ENCODE results near the gene HDAC4. TPM values are rescaled to one million over a fixed set of nuclear protein-coding genes. Genes with fewer than 3 reads are reported as not detected.

Gene HDAC4
- total RNA-seq, 1 donor from 2014 or later: 44.7 TPM

DNA sequence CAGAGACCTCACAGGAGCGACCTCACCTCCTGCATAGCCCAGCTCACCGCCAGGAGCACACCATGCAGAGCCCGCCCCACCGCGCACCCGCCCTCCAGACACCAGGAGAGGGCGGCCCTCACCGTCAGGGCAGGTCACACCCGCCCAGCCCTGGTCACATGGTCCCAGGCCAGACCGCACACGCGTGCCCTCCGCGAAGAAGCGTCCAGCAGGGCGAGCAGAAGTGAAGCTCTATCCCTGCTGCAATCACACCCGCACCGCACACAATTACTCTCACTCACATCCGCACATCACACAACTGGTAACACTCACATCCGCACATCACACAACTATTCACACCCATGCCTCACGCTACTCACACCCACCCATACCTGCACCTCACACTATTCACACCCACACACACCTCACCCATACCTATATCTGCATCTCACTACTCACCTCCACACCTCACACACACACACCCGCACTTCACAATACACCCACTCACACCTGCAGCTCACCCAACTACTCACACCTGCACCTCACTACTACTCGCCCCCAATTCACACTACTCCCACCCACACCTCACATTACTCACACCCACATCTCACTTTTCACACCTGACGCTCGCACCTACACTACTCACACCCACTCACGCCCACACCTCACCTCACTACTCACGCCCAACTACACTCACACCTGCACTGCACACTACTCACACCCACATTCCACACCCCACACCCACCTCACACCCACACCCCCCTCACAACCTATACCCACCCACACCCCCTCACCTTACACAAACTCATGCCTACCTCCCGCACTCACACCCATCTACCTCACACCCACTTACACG is 242.0 kb downstream of the HDAC4 start:
- peak overlapping the region; percentile 27 for H3K27ac Mint-ChIP-seq
- H3K9me3 Mint-ChIP-seq: no peaks in the 10 kb centered on the region
- intact Hi-C loops (cut with micrococcal nuclease): no loop called here
- no peaks in the 10 kb centered on the region for H3K27me3 Mint-ChIP-seq
- no peak for DNase-seq
- H3K4me3 Mint-ChIP-seq: no peak overlapping the region
- H3K4me1 Mint-ChIP-seq: peaks cover 4% of the 10 kb centered on the region
- peaks cover 72% of the 10 kb centered on the region for H3K36me3 Mint-ChIP-seq (ENCODE audit: low read depth)

DNA sequence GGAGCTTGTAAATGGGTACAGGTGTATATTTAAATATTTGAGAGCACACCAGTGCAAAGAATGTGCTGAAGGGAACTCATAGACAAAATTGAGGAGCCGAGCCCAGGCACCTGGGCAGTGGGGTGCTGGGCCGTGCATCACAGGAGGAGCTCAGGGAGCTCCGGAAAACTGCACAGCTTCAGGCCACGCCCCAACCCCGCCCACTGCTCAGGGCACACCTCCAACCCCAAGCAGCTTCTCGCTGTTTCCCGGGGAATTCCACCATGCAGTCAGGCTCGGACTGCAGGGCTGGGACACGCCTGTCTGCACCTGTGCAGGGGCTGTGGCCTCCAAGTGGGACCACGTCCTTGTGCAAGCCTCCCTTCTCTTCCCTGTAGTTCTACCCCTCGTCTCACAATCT is 243.0 kb downstream of the HDAC4 start:
- no peak for DNase-seq
- Mint-ChIP-seq H3K4me1 (peaks cover 4% of the 10 kb centered on the region), H3K9me3 (no peaks in the 10 kb centered on the region), H3K27ac (no peak overlapping the region), H3K4me3 (no peak overlapping the region), H3K27me3 (no peaks in the 10 kb centered on the region), H3K36me3 (ENCODE audit: low read depth) (peaks cover 74% of the 10 kb centered on the region)
- intact Hi-C loops (cut with micrococcal nuclease): no loop called here

DNA sequence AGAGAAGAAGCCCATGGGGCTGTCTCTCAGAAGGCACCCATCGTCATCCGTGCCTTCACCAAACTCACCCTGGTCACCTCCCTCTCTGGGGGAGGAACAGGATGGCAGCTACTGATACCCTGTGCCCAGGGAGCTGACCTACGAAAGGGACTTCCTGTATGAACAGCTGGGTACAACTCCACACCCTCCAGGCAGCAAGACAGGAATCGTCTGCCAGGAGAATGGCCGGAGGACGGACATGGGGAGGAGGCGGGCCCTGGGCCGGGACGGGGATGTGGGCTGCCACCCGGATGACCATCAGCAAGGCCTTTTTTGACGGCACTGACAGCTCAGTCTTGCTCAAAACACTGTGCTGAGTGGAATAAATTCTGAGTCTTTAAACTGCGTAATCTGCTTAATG is 243.6 kb downstream of the HDAC4 start:
- Mint-ChIP-seq H3K9me3 (no peaks in the 10 kb centered on the region), H3K36me3 (ENCODE audit: low read depth) (peaks cover 74% of the 10 kb centered on the region), H3K4me1 (peaks cover 7% of the 10 kb centered on the region), H3K27ac (no peak overlapping the region), H3K27me3 (no peaks in the 10 kb centered on the region), H3K4me3 (no peak overlapping the region)
- no peak for DNase-seq
- intact Hi-C loops (cut with micrococcal nuclease): no loop called here

DNA sequence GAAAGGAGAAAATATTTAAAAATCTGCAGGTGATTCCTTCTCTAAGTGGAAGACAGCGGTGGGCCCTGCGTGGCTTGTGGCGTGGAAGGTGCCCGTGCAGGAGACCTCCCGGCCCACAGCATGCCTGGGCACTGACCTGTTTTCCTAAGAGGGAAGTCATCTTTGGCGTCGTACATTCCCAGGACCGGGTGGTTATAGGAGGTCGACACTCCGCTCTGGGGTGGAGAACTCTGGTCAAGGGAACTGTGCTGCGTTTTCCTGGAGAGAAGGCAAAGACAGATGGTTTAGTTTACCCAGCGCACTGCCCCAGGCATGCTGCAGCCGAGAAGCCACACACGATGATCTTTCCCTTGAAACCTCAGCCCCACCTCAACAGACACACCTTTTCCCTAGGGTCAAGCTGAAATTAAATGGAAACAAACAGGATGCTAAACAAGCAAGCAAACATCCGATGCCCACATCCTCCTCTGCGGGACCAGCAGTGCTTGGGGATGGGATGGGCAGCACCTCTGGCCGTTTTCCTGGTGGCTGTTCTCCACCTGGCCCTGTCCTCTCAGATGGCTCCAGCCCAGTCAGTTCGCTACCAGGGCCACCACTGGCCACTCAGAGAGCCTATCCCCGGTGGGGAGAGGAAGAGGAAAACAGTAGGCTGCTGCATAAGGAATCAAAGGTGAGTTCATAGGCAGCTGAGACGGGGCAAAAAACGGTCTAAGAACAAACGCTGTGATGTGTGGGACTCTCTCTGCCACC is 244.1 kb downstream of the HDAC4 start:
- Mint-ChIP-seq H3K27ac (no peak overlapping the region), H3K4me1 (peaks cover 9% of the 10 kb centered on the region), H3K27me3 (no peaks in the 10 kb centered on the region), H3K9me3 (no peaks in the 10 kb centered on the region), H3K36me3 (ENCODE audit: low read depth) (peaks cover 74% of the 10 kb centered on the region), H3K4me3 (no peak overlapping the region)
- intact Hi-C loops (cut with micrococcal nuclease): no loop called here
- DNase-seq: no peak

DNA sequence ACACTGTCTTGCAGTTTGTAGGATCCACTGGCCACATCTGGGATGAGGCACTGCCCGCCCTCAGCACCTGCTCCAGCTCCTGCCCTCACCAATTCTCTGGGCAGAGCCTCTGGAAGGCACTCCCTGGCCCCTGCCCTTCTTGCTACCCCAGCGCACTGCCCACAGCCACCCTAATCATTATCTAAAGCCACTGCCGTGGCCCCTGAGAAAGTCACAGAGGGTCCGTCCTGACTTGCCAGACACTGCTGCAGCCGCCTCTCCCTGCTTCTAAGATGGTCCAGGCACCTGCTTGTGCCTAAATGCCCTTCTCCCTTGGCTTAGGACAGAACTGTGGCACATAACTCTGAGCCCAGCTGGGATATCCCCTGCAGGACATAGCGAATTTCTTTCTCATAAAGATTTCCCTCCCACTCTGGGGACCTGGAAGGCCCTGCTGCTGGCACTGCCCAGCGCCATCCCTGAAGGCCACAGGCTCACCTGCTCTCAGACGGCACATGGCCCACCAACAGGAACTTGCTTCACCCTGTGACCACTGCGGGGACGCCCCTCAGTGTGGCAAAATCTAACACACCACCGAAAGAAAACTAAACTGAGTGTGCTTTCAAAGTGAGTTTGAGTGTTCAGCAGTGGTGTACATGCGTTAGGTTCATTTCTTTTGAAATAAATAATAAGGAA is 244.9 kb downstream of the HDAC4 start:
- Mint-ChIP-seq H3K4me1 (peaks cover 11% of the 10 kb centered on the region), H3K9me3 (no peaks in the 10 kb centered on the region), H3K27me3 (no peaks in the 10 kb centered on the region), H3K36me3 (ENCODE audit: low read depth) (peaks cover 72% of the 10 kb centered on the region), H3K27ac (no peak overlapping the region), H3K4me3 (no peak overlapping the region)
- no peak for DNase-seq
- intact Hi-C loops (cut with micrococcal nuclease): no loop called here

DNA sequence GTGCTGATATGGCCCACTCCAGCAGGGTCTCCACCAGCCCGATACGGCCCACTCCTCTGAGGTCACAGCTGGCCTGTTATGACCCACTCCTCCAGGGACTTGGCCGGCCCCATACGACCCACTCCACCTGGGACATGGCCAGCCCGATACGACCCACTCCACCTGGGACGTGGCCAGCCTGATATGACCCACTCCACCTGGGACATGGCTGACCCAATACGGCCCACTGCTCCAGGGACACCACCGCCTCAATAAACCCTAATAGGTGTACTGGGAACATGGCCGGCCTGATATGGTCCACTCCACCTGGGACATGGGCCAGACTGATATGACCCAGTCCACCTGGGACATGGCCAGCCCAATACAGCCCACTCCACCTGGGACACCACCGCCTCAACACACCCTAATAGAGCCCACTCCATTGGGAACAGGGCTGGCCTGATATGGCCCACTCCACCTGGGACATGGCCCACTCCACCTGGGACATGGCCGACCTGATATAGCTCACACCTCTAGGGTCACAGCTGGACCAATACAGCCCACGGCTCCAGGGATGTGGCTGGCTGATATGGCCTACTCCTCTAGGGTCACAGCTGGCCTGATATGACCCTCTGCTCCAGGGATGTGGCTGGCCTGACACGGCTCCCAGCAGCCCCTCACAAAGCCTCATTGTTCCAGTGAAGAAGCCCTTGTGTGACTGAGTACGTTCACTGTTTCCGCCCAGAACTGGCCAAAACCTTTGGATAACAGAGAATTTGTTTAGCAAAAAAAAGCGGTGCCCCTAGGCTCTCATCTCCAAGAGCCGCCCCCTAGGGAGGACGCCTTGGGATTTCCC is 245.6 kb downstream of the HDAC4 start:
- Mint-ChIP-seq H3K27me3 (no peaks in the 10 kb centered on the region), H3K27ac (no peak overlapping the region), H3K4me1 (peaks cover 15% of the 10 kb centered on the region), H3K36me3 (ENCODE audit: low read depth) (peaks cover 71% of the 10 kb centered on the region), H3K4me3 (no peak overlapping the region), H3K9me3 (no peaks in the 10 kb centered on the region)
- intact Hi-C loops (cut with micrococcal nuclease): no loop called here
- DNase-seq: no peak

DNA sequence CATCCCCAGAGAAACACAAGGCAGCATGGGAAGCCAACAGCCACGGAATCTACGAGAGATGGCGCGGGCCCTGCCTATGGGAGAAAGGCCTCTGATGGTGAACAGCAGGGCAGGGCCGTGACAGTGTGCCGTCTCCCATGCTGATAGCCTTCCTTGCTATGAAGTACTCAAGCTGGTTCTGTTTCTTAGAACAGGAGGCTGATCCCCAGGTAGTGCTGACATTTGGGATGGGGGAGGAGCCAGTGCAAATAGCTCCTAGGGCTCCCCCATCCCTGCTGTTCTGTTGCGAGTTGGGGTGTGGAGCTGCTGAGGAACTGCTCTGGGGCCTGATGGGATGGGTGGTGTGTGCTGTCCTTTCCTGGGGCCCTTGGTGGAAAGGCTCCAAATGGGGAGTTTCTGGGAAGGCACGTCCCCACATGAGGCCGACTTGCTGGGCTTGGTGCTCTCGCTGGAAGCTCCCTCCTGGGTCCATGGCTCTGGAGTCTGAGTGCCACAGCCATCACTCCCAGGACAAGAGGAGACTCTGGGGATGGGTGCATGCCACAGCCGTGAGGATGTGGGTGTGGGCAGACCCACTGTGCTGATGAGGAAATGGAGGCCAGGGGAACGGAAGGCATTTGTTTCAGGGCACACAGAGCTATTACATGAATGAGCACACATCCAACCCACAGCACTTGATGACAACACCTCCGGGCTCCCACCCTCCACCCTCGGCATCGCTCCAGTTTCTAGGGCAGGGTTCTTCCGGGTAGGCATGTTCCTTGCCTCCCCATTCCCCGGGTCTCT is 246.8 kb downstream of the HDAC4 start:
- no peak for DNase-seq
- H3K9me3 Mint-ChIP-seq: no peaks in the 10 kb centered on the region
- H3K4me1 Mint-ChIP-seq: peaks cover 15% of the 10 kb centered on the region
- intact Hi-C loops (cut with micrococcal nuclease): no loop called here
- H3K36me3 Mint-ChIP-seq (ENCODE audit: low read depth): peaks cover 63% of the 10 kb centered on the region
- no peak overlapping the region for H3K4me3 Mint-ChIP-seq
- no peak overlapping the region for H3K27ac Mint-ChIP-seq
- H3K27me3 Mint-ChIP-seq: no peaks in the 10 kb centered on the region

DNA sequence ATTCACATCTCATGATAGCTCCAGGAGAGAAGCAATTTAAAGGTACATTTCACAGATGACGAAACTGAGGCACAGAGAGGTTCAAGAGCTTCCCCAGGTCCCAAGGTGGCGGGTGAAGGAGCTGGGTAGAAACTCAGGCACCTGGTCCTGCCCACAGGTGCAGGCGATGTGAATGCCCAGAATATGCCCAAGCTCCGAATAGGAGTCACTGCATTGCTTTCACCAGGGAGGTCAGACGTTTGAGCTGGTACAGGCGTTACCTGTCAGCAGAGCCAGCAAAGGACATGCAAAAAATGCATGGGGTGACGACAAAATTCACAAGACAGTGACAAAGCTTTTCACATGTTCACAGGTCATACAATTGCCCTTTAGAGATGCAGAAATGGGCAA is 247.9 kb downstream of the HDAC4 start:
- peaks cover 13% of the 10 kb centered on the region for H3K4me1 Mint-ChIP-seq
- no peaks in the 10 kb centered on the region for H3K9me3 Mint-ChIP-seq
- DNase-seq: no peak
- H3K27me3 Mint-ChIP-seq: no peaks in the 10 kb centered on the region
- intact Hi-C loops (cut with micrococcal nuclease): no loop called here
- no peak overlapping the region for H3K27ac Mint-ChIP-seq
- peaks cover 64% of the 10 kb centered on the region for H3K36me3 Mint-ChIP-seq (ENCODE audit: low read depth)
- H3K4me3 Mint-ChIP-seq: no peak overlapping the region

DNA sequence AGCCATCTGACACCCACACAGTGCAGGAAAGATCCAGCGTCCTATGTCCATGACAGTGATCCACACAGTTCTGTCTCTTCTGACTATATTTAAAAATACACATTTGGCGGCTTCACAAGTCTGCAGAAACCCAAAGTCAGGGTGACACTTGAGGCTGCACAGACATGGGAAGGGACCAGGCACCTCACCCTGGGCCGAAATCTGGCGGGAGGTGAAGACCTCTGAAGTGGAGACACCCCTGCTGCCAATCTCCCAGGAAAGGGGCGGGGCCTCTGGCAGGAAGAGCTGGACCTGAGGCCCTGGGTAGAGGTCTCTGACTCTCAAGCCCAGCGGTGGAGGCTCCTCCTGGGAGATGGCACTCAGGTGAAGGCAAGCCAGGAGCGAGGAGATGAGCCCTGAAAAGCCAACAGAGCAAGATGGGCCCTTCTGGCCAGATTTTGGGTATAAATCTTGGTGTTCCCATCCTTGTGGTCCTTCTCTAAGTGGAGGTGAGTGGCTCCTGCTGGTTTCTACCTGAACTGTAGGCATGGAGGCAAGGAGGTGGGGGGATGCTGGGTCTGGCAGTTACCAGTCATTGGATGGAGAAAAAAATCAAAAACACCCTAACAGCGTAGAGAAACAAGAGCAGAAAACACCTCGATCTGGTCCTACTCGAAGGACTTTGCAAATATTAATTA is 248.4 kb downstream of the HDAC4 start:
- Mint-ChIP-seq H3K27ac (no peak overlapping the region), H3K27me3 (no peaks in the 10 kb centered on the region), H3K4me1 (peaks cover 13% of the 10 kb centered on the region), H3K4me3 (no peak overlapping the region), H3K9me3 (no peaks in the 10 kb centered on the region), H3K36me3 (ENCODE audit: low read depth) (peaks cover 66% of the 10 kb centered on the region)
- no peak for DNase-seq
- intact Hi-C loops (cut with micrococcal nuclease): no loop called here

DNA sequence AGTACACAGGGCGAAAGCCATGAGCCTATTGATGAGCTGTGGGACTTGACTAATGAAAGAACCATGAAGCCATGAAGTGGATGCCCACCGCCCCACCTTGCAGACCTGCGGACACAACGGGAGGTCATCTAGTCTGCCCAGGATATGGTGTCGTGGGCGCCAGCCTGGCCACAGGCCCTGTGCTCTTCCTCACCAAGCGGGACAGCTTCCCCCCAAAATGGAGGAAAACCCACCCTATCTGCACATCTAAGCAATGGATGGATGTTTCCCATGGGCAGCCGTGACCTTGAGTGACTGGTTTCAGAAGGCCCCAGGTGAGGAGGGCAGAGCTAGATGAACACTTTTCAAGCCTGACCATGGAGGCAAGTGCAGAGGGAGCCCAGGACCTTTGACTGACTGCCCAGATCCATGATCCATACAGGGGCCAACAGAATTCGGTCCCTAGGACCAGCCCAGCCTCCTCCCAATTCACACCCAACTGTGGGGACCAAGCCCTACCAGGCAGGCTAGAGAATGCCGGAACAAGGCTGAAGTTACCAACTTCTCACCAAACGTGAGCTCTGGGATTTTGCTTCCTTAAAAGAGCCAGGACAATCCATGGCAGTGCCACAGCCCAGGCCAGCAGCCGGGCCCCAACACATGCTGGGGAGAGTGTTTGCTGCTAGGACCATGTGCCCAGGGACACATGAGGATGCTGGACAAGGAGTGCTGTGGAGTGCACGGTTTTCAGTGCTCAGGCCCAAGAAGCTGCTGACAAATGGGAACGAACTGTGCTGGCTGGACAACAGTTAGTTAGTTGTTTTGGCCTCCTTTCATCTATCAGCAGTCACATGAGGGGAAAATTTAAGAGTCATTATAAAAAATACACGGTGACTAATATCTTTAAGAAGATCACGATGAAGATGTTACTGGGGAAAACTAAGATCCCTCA is 249.4 kb downstream of the HDAC4 start:
- H3K36me3 Mint-ChIP-seq (ENCODE audit: low read depth): peaks cover 63% of the 10 kb centered on the region
- peak overlapping the region; percentile 12 for H3K27ac Mint-ChIP-seq
- intact Hi-C loops (cut with micrococcal nuclease): no loop called here
- H3K9me3 Mint-ChIP-seq: no peaks in the 10 kb centered on the region
- H3K27me3 Mint-ChIP-seq: no peaks in the 10 kb centered on the region
- H3K4me1 Mint-ChIP-seq: peaks cover 13% of the 10 kb centered on the region
- no peak for DNase-seq
- no peak overlapping the region for H3K4me3 Mint-ChIP-seq

DNA sequence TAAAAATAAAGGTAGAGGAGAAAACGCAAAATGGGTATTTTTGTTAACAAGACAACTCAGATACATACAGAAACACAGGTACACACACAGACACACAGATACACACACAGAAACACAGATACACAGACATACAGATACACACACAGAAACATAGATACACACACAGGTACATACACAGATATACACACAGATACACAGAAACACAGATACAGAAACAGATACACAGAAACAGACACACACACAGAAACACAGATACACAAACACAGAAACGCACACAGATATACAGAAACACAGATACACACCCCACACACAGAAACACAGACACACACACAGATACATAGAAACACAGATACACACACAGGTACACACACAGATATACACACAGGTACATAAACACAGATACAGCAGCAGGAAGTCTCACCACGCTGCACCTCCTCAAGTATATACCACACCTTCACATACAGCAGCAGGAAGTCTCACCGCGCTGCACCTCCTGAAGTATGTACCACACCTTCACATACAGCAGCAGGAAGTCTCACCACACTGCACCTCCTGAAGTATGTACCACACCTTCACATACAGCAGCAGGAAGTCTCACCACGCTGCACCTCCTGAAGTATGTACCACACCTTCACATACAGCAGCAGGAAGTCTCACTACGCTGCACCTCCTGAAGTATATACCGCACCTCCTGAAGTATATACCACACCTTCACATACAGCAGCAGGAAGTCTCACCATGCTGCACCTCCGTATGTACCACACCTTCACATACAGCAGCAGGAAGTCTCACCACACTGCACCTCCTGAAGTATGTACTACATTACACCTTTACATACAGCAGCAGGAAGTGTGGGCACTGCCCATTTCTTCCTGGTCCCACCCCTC is 250.5 kb downstream of the HDAC4 start:
- H3K36me3 Mint-ChIP-seq (ENCODE audit: low read depth): peaks cover 60% of the 10 kb centered on the region
- no peaks in the 10 kb centered on the region for H3K27me3 Mint-ChIP-seq
- DNase-seq: peak; percentile 63
- H3K27ac Mint-ChIP-seq: peak overlapping the region; percentile 12
- no peaks in the 10 kb centered on the region for H3K9me3 Mint-ChIP-seq
- no peak overlapping the region for H3K4me3 Mint-ChIP-seq
- intact Hi-C loops (cut with micrococcal nuclease): no loop called here
- peaks cover 18% of the 10 kb centered on the region for H3K4me1 Mint-ChIP-seq
